NCI-H510A (cell line): Measurements from ENCODE around the gene SHOC2.
"Not testable (repeated sequence)": the region's sequence is repeated elsewhere in the genome, so short reads cannot be mapped to it uniquely, and the experiment has no call there.

Experiments
- DNase-seq: peaks from one replicate; lab custom pipeline; 2025; lab: John Stamatoyannopoulos, UW

SHOC2 gene

GRCh38 chr10:110901954-110902819 is 17.2 kb upstream of the SHOC2 start:
- DNase-seq: no peak

- no peak for DNase-seq
Measured at GRCh38 chr10:110903280-110904278, 15.8 kb upstream of the SHOC2 start.

- no peak for DNase-seq
Measured at GRCh38 chr10:110910138-110910537, 9.3 kb upstream of the SHOC2 start.

GRCh38 chr10:110912374-110912773 is 7.0 kb upstream of the SHOC2 start:
- no peak for DNase-seq

- DNase-seq: no peak
Measured at GRCh38 chr10:110914431-110914830, 5.0 kb upstream of the SHOC2 start.

- DNase-seq: no peak
Measured at GRCh38 chr10:110915035-110915434, 4.4 kb upstream of the SHOC2 start.

- DNase-seq: not testable (repeated sequence)
Measured at GRCh38 chr10:110915600-110915999, 3.8 kb upstream of the SHOC2 start.

GRCh38 chr10:110916554-110917346 is 2.7 kb upstream of the SHOC2 start:
- no peak for DNase-seq

- peak; percentile 93 for DNase-seq
Measured at GRCh38 chr10:110918269-110918642, 1.1 kb upstream of the SHOC2 start.

GRCh38 chr10:110918643-110919348 is 608 bp upstream of the SHOC2 start, which contains the start of gene BBIP1:
Gene BBIP1 (minus strand): TSS chr10:110919180. CDS start chr10:110918157, 1,023 bp downstream.
- DNase-seq: no peak

- DNase-seq: peak; percentile 62
Measured at GRCh38 chr10:110919971-110920881, 822 bp downstream of the SHOC2 start.

- DNase-seq: no peak
Measured at GRCh38 chr10:110923856-110924493, 4.6 kb downstream of the SHOC2 start.

GRCh38 chr10:110927461-110927860 is 8.1 kb downstream of the SHOC2 start:
- no peak for DNase-seq

- no peak for DNase-seq
Measured at GRCh38 chr10:110931769-110932381, 12.5 kb downstream of the SHOC2 start.

GRCh38 chr10:110932505-110933180 is 13.2 kb downstream of the SHOC2 start:
- no peak for DNase-seq

- DNase-seq: no peak
Measured at GRCh38 chr10:110936757-110937156, 17.4 kb downstream of the SHOC2 start.

GRCh38 chr10:110939419-110939818 is 20.0 kb downstream of the SHOC2 start:
- no peak for DNase-seq

- DNase-seq: no peak
Measured at GRCh38 chr10:110944792-110945396, 25.5 kb downstream of the SHOC2 start.
